SH-SY5Y (cell line): ENCODE data around the gene DOK1.
A peak's percentile ranks its signal among the peaks of the same experiment; 100 is the strongest.

Experiments used
- GATA2 ChIP-seq: IDR thresholded peaks from 2 replicates; pipeline ENCODE4 v1.6.1; 2011; ENCODE audit warnings: mild to moderate bottlenecking, low read depth, low read length
- GATA3 ChIP-seq: IDR thresholded peaks from 2 replicates; pipeline ENCODE4 v1.6.1; 2011; ENCODE audit warnings: low read depth, mild to moderate bottlenecking, low read length, moderate library complexity

The DOK1 gene

DNA sequence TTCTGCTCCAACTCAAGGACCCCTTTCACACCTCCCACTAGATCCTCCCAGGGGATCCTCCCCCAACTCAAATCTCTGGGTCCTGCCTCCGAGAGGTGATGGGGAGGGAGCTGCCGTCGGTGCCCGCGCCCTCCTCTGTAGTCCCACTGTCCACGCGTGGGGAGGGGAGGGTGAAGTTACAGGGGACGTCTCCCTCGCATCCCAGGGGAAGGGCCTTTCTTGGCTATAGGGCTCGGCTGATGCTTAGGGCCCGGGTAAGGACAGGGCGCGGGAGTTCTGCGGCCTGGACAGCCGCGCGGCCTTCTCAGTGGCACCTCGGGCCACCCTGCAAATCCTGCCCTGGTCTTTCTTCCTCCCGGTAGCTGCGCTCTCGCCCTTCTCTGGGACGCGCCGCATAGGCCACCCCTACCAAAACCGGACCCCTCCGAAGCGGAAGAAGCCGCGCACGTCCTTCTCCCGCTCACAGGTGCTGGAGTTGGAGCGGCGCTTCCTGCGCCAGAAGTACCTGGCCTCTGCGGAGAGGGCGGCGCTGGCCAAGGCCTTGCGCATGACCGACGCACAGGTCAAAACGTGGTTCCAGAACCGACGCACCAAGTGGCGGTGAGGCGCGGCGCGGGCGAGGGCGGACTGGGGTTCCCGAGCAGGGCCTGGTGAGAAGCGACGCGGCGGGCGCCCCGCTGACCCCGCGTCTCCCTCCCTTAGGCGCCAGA is 39.1 kb upstream of the DOK1 start:
- TF ChIP-seq GATA3 (no peak), GATA2 (no peak)

DNA sequence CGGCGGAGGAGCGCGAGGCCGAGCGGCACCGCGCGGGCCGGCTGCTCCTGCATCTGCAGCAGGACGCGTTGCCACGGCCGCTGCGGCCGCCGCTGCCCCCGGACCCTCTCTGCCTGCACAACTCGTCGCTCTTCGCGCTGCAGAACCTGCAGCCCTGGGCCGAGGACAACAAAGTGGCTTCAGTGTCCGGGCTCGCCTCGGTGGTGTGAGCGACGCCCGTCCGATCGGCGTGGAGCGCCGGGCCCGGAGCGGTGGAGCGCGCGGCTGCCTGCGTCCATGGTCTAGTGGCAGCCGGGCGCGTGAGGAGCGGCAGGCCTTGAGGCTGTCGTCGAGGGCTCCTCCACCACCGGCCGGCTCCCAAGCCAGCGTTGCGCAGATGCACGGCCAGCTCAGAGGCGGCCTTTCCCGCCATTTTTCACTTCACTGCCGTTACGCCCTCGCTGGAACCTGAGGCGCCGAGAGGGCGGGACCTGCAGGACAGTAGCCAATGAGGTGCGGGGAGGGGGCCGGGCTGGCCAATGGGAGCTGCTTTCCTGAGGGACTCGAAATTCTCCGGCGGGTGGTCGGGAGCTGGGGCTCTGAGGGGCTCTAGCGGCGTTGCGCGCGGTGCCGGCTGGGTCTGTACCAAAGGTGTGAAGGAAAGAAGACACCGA is 38.4 kb upstream of the DOK1 start:
- no peak for TF ChIP-seq GATA2
- TF ChIP-seq GATA3, result no peak

DNA sequence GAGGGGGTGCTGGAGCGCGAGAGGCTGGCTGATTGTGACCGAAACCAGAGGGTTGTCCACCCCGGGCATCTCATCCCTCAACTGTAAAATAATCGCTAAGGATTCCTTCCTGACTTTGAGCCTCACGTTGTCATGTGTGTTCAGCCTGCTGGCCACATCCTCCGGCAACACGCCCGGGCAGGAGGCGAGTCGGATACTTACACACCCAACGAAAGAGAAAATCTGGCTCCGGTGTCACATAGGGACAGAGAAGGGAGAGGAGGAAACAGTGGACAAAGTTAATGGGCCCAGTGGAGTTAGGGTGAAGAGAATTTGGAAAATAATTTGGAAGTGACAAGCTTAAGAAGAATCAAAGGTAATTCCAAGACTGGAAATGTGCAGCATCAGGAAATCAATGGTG is 37.9 kb upstream of the DOK1 start:
- no peak for TF ChIP-seq GATA2
- no peak for TF ChIP-seq GATA3

DNA sequence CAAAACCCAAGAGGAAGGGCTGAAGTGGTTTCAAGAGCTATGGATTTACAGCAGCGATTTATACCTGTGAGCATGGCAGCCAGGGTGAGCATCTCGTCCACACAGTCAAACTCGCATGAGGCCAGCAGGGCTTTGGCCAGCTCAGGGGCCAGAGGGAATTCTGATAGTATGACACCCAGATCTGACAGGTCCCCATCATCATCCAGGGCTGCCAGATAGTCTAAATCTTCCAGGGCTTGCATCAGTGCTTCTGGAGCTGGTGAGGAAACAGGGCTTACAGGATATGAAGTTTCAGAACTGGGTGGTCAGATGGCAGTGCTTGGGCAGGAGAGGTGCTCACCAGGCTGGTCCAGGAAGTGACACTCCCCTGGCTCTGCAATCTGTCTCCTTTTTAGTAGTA is 32.0 kb upstream of the DOK1 start:
- TF ChIP-seq GATA3 (no peak), GATA2 (no peak)

DNA sequence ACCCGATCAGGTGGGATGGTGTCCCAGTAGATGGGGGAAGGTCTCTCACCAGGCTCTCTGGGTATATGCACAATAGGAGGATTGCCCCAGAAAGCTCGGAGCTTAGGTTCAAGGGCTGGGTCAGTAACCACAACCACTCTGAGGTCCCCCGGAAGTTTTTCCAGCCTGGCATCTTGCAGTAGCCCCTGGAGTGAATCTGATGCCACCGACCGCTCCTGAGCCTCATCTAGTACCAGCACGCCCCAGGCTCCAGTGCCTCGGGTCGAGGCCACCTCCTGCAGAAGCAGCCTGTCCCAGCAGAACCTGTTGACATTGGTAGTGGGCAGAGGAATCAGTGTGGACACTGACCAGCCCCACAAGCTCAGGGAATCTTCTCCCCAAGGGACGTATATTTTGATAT is 30.5 kb upstream of the DOK1 start:
- TF ChIP-seq GATA3 (no peak), GATA2 (no peak)

DNA sequence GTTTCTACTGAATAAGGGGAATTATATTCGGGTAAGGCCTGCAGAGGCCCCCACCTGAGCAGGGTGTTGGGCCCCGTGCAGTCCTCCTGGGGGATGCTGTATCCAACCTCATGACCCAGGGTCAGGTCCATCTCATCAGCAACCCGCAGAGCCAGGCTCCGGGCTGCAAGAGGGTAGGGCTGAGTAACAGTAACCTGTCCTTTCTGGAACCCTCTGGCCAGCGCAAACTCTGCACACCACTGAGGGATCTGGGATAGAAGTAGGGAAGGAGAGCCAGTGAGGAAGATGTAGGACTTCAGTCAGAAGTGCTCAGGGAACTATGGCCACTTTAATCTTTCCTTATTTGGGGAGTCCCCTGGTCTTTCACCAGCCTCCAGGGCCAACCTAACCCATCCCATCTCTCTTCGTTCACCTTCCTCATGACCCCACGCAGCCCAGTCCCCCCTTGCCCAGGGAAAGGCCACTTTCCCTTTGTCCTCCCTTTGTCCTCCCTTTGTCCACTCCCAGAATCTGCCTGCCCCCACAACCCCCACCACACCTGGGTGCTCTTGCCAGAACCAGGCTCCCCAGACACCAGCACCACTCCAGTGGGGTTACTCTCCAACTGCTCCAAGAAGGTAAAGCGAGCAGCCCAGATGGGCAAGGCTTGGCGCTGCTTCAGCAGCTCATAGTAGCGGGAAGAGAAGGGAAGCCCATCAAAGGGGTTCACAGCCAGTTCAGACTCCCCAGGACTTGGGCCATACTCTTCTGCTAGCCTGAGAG is 29.4 kb upstream of the DOK1 start:
- TF ChIP-seq GATA3 (no peak), GATA2 (no peak)

DNA sequence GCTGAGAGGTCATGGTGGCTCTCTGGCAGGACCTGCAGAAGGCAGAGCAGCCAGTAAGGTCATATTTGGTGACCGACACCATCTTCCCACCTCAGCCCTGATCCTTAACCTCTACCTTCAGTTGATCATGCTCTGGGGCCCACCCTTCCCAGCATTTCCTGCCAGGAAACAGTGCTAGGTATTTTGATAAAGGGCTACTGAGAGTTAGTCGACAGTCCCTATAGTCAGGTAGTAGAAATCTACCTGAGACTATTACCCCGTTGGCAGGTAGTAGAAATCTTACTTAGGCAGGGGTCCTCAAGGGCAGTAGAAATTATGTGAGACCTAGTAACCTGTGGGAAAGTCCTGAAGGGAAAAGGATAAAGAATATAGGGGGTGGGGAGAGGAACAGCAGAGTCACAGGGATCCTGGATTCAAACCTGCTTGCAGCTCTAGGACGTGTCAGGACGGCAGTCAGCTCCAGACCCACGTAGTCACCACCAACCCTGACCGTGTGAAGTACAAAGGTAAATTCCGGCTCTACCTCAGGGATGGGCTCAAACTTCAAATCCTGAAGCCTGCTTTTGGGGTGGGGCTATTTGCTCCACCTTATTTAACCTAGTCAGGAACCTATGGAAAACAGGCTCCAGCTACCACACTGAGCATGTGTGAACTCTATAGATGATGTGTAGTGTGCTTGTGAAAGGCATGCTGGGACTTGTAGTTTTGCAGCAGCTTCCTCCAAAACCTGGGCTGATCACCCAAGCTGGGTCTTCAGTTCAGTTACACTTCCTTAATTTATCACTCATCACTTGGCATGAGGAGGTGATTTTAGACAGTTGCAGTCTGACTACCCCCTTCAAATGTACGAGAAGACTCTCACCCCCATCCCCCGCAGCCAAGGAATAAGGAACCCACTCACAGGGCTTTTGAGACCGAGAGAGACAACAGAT is 28.5 kb upstream of the DOK1 start, which contains the start of gene DQX1:
DQX1 (minus strand) TSS at position 515 of the 932 bp plus-strand sequence; CDS start at position 13, 502 bp downstream.
- no peak for TF ChIP-seq GATA2
- TF ChIP-seq GATA3, result no peak

DNA sequence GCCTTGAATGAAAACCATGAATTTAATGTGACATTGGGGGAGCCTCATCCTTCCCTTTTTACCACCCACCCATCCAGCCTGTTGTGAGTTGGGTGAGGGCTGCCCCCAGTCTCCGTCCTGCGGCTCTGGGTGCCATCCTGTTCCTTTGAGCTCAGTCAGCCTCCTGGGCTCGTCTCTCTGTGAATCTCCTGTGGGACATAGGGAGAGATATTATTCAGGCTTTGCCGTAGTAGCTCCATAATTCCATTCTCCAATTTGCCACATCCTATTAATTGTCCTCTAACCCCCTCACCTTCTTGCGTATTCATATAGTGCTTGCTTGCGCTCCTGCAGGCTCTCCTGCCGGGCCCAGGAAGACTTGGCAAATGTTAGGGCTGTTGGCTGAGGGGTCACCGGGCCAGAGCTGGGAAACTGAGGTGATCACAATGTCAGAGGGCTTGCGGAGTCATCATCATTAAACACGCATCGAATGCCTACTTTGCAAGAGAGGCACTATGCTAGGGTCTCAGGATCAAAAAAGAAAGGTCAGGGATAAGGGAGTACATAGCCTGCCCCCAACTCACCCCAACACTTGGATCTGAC is 27.8 kb upstream of the DOK1 start:
- TF ChIP-seq GATA2 (no peak), GATA3 (no peak)

DNA sequence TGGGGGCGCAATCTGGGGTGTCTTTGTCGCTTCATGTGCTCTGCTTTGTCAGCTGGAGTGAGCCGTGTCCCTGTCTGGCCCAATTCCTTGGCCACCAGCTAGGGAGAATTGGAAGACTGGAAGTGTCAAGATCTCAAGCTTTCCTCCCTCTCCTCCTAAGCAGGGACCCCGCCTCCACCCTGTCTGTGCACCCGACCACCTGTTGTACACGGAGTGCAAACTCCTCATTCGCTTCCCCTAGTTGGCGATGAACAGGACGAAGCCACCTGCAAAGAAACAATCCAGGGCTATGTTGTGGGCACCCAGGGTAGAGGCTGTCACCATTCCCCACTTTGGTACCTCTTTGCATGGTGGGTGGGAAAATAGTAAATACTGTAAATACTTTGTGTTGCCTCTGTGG is 26.8 kb upstream of the DOK1 start:
- no peak for TF ChIP-seq GATA2
- TF ChIP-seq GATA3, result no peak

DNA sequence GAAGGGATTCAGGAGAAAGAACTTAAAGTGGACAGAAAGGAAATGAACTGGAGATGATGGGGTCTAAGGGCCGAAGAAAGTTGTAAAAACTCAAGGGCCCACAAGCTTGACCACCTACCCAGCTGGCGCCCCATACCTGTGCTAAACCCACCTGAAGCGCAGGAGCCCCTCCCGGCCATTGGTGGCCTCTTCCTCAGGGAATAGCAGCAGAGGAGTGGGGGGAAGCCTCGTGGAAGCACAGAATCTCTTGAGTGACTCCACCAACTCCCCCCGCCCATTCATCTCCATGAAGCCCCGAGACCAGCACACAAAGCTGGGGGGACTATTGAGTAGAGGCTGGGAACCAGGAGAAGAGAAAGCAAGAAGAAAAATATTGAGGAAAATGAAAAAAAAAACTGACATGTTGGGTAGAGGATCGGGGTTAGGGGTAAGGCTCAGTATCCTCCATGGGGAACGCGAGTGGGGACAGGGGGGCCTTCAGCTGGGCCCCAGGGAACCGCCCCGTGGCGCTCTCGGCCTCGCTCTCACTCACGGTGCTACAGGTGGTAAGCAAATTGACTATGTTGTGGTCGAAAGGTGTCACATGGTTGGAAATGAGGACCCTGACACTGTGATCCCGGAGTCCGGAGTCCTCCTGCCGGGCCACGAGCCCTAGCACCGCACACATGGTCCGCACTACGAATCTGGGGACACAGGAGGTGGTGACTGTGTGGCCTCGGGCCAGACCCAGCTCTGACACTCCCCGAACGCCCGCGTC is 25.7 kb upstream of the DOK1 start:
- TF ChIP-seq GATA2 (no peak), GATA3 (no peak)

DNA sequence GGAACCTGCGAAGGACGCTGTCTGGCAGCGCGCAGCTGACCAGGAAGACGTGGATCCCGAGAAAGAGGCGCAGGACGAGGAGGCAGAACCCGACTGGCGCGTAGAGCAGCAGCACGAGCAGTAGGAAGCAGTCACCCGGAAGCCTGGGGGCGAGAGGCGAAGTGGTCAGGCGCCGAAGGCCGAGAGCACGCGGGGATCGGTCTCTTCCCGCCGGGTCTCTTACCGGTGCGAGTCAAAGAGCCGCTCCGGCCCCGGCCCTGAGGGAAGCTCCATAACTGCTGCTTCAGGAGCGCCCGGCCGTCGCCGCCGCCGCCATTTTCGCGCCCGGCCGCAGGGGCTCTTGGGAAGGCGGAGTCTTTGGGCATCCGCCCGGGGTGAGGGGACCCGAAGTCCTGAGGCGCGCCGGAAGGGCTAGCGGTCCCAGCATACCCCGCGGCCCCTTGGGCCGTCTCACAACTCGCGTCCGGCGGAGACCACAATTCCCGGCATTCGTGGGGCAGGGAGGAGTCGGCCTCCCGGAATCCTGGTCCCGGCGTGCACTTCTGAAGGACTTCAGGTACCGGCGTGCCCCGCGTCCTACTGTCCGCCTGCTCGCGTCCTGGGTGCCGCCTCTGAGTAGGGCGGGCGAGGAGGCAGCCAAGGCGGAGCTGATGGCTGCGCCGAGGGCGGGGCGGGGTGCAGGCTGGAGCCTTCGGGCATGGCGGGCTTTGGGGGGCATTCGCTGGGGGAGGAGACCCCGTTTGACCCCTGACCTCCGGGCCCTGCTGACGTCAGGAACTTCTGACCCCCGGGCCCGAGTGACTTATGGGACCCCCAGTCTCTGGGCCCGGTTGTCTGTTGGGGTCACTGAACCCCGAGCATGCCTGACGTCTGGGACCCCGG is 24.9 kb upstream of the DOK1 start, which contains the start of the genes AUP1 and HTRA2:
AUP1 (minus strand) TSS at position 350 of the 882 bp plus-strand sequence; CDS start at position 273, 77 bp downstream.
HTRA2 (plus strand) TSS at position 577 of the 882 bp plus-strand sequence; CDS start at position 651, 74 bp downstream.
- 0 out of 2 replicates have a peak, but pooled peaks have one; percentile 7 for TF ChIP-seq GATA2
- no peak for TF ChIP-seq GATA3
